ENCODE data around the gene MSRB1.

MSRB1 gene

GRCh38 chr16:1926271-1926670 is 16.7 kb downstream of the MSRB1 start:
- Histone ChIP-seq H3K27ac (replicated peaks) (no peak overlapping the region), H3K4me3 (replicated peaks; ENCODE audit: insufficient read depth, low read length) (no peak overlapping the region), H3K27me3 (ENCODE audit: insufficient read depth, poor library complexity, severe bottlenecking) (peaks cover 10% of the 10 kb centered on the region)
- TF ChIP-seq CTCF (IDR thresholded peaks at IDR 0.05; ENCODE audit: insufficient read depth, low read length) (no peak), SPI1 (IDR thresholded peaks at IDR 0.05; ENCODE audit: borderline replicate concordance, low read depth) (no peak), GABPA (IDR thresholded peaks at IDR 0.05; ENCODE audit: low read depth) (no peak), REST (IDR thresholded peaks at IDR 0.05; ENCODE audit: insufficient replicate concordance, low read depth) (no peak), POLR2AphosphoS5 (IDR thresholded peaks at IDR 0.05; ENCODE audit: low read depth) (no peak)
- no peak for DNase-seq (ENCODE audit: low read depth in 1 of 2, low spot score in 1 of 2)

GRCh38 chr16:1924095-1924494 is 18.9 kb downstream of the MSRB1 start:
- TF ChIP-seq GABPA (IDR thresholded peaks at IDR 0.05; ENCODE audit: low read depth) (no peak), POLR2AphosphoS5 (IDR thresholded peaks at IDR 0.05; ENCODE audit: low read depth) (no peak), REST (IDR thresholded peaks at IDR 0.05; ENCODE audit: insufficient replicate concordance, low read depth) (no peak), SPI1 (IDR thresholded peaks at IDR 0.05; ENCODE audit: borderline replicate concordance, low read depth) (no peak), CTCF (IDR thresholded peaks at IDR 0.05; ENCODE audit: insufficient read depth, low read length) (no peak)
- H3K27me3 ChIP-seq (ENCODE audit: insufficient read depth, poor library complexity, severe bottlenecking): peaks cover 26% of the 10 kb centered on the region
- no peak for DNase-seq (ENCODE audit: low read depth in 1 of 2, low spot score in 1 of 2)
- no peak overlapping the region for H3K27ac ChIP-seq (replicated peaks)
- no peak overlapping the region for H3K4me3 ChIP-seq (replicated peaks; ENCODE audit: insufficient read depth, low read length)

GRCh38 chr16:1923299-1924034 is 19.5 kb downstream of the MSRB1 start:
- no peak overlapping the region for H3K4me3 ChIP-seq (replicated peaks; ENCODE audit: insufficient read depth, low read length)
- H3K27me3 ChIP-seq (ENCODE audit: insufficient read depth, poor library complexity, severe bottlenecking): peaks cover 32% of the 10 kb centered on the region
- DNase-seq (ENCODE audit: low read depth in 1 of 2, low spot score in 1 of 2): no peak
- no peak overlapping the region for H3K27ac ChIP-seq (replicated peaks)
- TF ChIP-seq REST (IDR thresholded peaks at IDR 0.05; ENCODE audit: insufficient replicate concordance, low read depth) (no peak), SPI1 (IDR thresholded peaks at IDR 0.05; ENCODE audit: borderline replicate concordance, low read depth) (no peak), POLR2AphosphoS5 (IDR thresholded peaks at IDR 0.05; ENCODE audit: low read depth) (no peak), GABPA (IDR thresholded peaks at IDR 0.05; ENCODE audit: low read depth) (no peak), CTCF (IDR thresholded peaks at IDR 0.05; ENCODE audit: insufficient read depth, low read length) (no peak)

Data from HL-60 (cell line).